HG03095 (cell line): ENCODE measurements around the gene UCN3.
"Not testable (repeated sequence)": the region's sequence is repeated elsewhere in the genome, so short reads cannot be mapped to it uniquely, and the experiment has no call there.

Source experiments
- ATAC-seq: cut with Tn5 transposase; IDR thresholded peaks from one replicate; pipeline ENCODE4 v1.9.1; 2021; ENCODE audit warnings: moderate library complexity; ENCODE audit not compliant: unreplicated experiment

UCN3 gene

GRCh38 chr10:5365928-5366327, 1.2 kb downstream of the UCN3 start:
- ATAC-seq = no peak

DNA sequence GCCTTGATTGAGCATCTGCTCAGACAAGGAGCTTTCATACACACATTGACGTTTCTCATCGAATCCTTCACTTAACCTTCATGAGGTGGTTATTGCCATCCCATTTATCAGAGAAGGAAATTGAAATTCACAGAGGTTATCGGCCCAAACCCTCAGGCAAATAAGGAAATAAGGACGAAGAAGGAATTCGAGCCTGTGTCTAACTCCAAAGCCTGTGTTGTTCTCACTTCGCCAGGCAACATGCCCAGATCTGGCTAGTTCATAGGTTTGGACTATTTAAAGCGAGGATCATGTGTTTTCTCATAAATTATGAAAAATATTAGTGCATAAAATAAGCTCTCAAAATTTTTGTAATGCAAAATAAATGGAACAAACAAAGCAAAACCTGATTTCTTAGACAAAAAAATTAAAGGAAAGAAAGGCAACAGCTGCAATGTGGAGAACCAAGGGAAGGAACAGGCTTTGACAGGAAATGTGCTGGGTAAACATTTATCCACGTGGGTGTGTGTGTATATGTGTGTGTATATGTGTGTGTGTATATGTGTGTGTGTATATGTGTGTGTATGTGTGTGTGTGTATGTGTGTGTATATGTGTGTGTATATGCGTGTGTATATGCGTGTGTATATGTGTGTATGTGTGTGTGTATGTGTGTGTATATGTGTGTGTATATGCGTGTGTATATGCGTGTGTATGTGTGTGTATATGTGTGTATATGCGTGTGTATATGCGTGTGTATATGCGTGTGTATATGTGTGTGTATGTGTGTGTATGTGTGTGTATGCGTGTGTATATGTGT, 4.8 kb downstream of the UCN3 start:
- ATAC-seq = no peak

DNA sequence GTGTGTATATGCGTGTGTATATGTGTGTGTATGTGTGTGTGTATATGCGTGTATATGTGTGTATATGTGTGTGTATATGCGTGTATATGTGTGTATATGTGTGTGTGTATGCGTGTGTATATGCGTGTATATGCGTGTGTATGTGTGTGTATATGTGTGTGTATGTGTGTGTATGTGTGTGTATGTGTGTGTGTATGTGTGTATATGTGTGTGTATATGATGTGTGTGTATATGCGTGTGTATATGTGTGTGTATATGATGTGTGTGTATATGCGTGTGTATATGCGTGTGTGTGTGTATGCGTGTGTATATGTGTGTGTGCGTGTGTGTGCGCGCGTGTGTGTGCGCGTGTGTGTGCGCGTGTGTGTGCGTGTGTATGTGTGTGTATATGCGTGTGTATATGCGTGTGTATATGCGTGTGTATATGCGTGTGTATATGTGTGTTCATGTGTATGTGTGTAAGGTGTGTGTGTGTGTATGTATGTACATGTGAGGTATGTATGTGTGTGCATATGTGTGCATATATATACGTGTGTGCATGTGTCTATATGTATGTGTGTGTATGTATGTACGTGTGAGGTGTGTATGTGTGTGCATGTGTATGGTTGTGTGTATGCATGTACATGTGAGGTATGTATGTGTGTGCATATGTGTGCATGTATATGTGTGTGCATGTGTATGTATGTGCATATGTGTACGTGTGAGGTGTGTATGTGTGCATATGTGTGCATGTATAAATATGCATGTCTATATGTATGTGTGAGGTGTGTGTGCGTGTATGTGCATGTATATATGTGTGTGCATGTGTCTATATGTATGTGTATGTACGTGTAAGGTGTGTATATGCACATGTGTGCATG, 6.0 kb downstream of the UCN3 start:
- ATAC-seq = no peak

DNA sequence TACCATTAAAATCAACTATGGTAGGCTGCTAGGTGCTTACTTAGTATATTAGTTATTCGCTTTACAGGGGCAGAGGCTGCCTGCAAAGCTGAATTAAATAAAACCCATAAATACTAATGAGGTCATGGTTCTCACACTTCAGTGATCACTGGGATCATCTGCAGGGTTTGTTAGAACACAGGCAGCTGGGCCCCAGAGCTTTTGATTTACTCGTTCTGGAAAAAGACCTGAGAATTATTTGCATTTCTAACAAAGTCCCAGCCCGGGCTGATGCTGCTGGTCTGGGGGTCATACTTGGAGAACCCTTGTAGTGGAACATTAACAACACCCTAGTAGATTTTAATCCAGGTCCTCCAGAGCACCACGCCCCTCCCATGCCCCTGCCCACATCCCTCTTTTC, 8.5 kb downstream of the UCN3 start:
- ATAC-seq = no peak

DNA sequence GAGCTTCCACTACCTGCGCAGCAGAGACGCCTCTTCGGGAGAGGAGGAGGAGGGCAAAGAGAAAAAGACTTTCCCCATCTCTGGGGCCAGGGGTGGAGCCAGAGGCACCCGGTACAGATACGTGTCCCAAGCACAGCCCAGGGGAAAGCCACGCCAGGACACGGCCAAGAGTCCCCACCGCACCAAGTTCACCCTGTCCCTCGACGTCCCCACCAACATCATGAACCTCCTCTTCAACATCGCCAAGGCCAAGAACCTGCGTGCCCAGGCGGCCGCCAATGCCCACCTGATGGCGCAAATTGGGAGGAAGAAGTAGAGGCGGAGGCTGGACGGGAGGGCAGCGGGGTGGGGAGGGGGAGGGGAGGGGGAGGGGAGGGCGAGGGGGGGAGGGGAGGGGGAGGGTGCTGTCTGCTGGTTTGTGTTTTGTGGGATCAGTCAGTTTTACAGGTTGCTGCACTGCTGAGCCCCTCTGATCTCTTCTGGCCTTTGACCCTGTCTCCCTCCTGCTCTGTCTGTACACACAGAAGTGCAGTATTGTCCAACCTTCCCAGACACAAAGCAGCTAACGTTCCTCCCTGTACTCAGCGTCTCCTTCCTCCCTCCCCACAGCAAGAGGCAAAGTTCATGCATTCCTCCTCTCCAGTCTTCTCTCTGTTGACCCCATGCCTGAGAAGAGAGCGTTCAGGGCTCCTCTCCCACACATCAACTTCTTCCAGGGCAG, 9.3 kb downstream of the UCN3 start:
- ATAC-seq = no peak

DNA sequence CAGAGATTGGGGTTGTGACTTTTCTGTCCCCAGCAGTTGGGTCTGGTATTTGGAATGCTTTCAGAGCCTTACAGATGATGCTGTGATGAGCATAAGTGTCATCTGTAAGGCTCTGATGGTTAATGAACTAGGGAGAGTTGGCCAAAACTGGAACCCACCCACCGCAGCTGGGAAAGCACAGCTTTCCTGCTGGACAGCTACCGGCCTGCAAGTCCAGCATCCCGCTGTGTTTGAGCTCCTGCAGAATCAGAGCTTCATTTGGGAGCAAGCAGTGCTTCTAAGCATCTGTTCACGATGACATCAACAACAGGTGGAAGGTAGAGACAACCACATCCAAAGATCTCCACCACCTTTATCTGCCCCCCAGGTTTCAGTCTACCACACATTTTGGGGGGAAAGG, 11.7 kb downstream of the UCN3 start:
- ATAC-seq = no peak

- ATAC-seq = not testable (repeated sequence)
Measured at GRCh38 chr10:5379202-5379601, 14.4 kb downstream of the UCN3 start.

DNA sequence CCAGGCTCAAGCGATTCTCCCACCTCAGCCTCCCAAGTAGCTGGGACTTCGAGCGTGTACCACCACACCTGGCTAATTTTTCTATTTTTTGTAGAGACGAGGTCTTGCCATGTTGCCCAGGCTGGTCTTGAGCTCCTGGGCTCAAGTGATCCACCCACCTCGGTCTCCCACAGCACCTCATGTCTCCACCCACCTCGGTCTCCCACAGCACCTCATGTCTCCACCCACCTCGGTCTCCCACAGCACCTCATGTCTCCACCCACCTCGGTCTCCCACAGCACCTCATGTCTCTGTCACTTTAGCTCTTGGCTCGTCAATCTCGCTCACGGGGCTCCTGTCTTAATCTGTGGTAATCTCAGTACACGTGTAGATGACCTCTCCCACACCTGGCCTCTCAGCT, 15.6 kb downstream of the UCN3 start:
- ATAC-seq = not testable (repeated sequence)

DNA sequence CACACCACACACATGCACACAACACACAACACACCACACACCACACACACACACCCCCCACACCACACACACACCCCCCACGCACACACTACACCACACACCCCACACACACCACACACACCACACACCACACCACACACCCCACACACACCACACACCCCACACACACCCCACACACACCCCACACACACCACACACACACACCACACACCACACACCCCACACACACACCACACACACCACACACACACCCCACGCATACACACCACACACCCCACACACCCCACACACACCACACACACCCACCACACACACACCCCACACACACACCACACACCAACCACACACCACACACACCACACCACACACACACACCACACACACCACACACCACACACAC, 16.4 kb downstream of the UCN3 start:
- no peak for ATAC-seq

DNA sequence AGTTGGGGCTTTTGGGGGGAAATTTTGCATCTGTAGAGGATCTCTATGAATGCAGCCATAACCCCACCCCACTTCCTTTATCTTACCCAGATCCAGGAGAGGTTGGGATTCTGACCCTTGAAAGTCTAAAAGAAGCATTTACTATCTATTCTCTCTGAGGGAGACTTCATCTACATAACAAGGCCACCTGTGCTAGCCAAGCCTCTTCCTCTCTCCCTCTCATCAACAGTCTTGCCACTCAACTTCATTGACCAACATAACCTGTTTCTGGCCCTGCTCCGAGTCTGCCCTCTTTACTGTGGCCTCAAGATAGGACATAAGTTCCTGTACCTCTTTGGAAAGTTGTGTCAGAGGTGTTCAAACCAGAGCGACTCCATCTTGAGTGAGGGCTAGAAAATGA, 20.5 kb downstream of the UCN3 start:
- no peak for ATAC-seq

DNA sequence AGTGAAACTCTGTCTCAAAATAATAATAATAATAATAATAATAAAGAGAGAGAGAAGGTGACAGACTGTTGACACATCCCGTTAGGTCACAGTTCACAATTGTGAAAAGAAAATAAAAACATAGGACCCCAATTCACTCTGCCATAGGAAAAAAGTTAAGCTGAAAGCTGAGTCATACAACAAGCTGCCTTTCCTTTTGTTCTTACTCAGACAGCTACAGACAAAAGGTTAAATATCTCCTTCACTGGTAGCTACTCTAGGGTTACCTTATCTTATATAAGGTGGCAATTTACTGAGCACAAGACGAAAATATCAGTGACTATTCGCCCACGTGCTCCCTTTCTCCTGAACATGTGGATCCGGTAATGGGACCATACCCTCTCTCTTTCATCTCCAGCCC, 22.4 kb downstream of the UCN3 start:
- no peak for ATAC-seq

DNA sequence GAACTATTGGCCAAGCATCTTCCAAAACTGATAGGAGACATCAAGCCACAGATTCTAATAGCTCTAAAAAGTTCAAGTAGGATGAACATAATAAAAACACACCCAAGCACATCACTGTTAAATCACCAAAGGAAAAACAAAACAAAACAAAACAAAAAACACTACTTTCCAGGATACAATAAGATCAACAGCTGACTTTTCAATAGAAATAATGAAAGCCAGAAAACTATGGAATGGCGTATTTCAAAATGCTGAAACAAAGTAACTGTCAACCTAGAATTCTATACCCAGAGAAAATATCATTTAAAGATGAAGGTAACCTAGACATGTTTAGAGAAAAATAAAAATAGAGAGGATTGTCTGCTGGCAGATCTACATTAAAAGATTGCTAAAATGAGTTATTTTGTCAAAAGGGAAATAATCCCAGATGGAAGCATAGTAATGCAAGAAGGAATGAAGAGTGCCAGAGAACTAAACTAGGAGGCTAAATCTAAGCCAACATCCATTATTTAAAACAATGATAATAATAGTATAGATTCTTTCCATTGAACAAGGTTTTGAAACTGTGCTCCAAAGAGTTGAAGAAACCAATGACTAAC, 25.9 kb downstream of the UCN3 start:
- ATAC-seq = no peak

DNA sequence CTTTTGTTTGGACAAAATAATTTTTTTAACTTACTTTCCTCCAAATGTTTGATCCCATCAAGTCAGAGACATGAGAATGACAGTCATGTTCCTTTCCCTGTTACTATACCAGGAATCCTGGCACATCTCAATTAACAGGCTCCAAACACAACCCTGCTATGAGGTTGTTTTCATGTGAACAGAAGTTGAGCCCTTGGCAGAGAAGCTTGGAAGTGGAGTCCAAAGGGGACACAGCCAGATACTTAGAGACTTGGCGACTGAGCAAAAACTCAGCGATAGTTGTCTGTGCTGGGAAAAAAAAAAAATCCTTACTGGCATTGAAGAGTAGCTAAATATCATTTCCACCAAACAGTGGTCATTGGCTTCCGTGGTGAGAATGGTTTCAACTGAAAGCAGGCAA, 27.0 kb downstream of the UCN3 start:
- no peak for ATAC-seq

DNA sequence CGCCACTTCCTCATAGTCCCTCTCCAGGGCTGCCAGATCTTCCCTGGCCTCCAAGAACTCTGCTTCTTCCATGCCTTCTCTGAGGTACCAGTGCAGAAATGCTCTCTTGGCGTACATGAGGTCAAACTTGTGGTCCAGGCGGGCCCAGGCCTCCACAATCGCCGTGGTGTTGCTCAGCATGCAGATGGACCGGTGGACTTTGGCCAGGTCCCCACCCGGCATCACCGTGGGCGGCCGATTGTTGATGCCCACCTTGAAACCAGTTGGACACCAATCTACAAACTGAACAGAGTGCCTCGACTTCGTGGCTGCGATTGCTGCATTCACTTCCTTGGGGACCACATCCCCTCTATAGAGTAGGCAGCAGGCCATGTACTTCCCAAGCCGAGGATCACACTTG, 28.8 kb downstream of the UCN3 start:
- no peak for ATAC-seq

DNA sequence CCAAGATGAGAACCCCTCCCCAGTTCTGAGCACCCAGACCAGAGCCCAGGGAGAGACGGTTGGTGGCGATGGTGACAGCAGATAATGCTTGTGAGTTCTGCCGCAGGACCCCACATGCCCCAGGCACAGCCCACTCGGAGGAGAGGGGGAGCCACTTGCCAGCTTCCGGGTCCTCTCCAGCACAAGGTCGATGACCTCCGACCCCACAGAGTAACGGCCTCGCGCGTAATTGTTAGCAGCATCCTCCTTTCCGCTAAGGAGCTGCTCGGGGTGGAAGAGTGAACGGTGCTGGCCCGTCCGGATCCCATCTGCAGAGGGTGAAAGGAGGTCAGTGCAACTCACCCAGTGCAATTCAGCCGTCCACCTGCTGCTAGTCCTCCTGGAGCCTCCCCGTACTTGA, 30.4 kb downstream of the UCN3 start:
- no peak for ATAC-seq

DNA sequence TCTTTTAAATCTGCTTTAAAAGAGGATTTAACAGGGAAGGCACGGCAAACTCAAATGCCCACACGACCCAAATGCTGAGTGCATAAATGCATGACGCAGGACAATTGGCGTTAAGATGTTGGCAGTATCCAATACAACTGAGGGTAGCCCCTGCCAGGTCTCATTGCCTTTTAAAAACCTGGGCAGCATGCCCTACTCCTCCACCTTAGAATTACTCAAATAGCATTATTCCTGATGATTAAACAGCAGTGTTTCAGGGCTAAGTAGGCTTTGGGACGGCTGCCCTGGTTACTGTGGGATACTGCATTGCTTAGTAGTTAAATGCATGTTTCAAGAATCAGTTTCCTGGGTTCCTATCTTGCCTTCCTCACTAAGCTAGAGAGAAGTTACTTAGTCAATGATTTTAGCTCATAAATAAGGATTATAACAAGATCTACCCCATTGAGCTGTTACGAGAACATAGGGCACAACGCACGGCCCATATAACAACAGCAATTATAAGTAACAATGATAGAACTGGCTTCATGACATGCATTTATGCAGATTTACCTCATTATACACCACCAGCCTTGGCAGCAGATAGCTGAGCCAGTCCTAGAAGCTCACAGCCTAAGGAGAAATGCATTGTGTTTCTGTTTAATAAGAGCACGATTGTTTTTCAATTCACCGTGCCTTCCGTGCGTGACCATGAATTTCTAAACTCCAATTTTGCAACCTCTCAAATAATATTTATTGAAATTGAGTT, 32.0 kb downstream of the UCN3 start:
- no peak for ATAC-seq

DNA sequence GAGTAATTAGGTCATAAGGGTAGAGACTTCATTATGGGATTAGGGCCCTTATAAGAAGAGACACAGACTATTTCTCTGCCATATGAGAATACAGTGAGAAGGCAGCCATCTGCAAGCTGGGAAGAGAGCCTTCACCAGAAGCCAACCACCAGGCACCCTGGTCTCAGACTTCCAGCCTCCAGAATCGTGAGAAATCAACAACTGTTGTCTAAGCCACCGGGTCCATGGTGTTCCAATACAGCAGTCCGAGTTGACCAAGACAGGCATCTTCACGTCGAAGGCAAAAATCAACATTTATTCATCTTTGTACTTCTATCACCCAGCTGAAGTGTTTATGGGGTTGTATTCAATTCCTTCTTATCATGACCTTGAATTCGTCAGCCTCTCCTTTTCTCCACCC, 34.6 kb downstream of the UCN3 start:
- ATAC-seq = no peak

- no peak for ATAC-seq
Measured at GRCh38 chr10:5400468-5401240, 35.9 kb downstream of the UCN3 start.

- ATAC-seq = no peak
Measured at GRCh38 chr10:5402798-5403197, 38.0 kb downstream of the UCN3 start.
